ENCODE measurements around the gene BARX1. TPM values are rescaled to one million over a fixed set of nuclear protein-coding genes. Genes with fewer than 3 reads are reported as not detected.

BARX1 gene
- total and polyA plus RNA-seq, 2 experiments from 2014 or later: not detected

GRCh38 chr9:93948441-93949072 lies 6.6 kb downstream of the BARX1 start:
- Histone ChIP-seq H3F3A (ENCODE audit: insufficient read depth) (no peaks in the 10 kb centered on the region), H3K27me3 (replicated peaks; ENCODE audit: insufficient read depth) (peaks cover 88% of the 10 kb centered on the region), H3K36me3 (ENCODE audit: low read depth) (no peaks in the 10 kb centered on the region), H3K4me3 (no peak overlapping the region), H4K20me1 (ENCODE audit: insufficient read depth) (no peaks in the 10 kb centered on the region), H3K9me2 (ENCODE audit: insufficient read depth) (no peaks in the 10 kb centered on the region), H3K4me1 (ENCODE audit: insufficient read depth) (no peaks in the 10 kb centered on the region), H2AFZ (no peak overlapping the region), H3K27ac (no peak overlapping the region), H3K9me3 (ENCODE audit: low read depth) (no peaks in the 10 kb centered on the region), H3K9ac (no peak overlapping the region), H3K4me2 (ENCODE audit: unreplicated experiment) (no peak overlapping the region), H3K79me2 (ENCODE audit: insufficient read depth) (no peaks in the 10 kb centered on the region)
- in situ Hi-C loops (cut with MboI): no loop called here
- 8 to 9% methylated on average over 31 to 40 of the region's 40 CpGs for WGBS, 2 experiments (ENCODE audit: low coverage in 1 of 2, low lambda C conversion rate in 2 of 2, missing lambda C conversion rate in 2 of 2)
- TF ChIP-seq EZH2 (IDR thresholded peaks at IDR 0.05; ENCODE audit: insufficient read depth, poor library complexity, severe bottlenecking) (no peak), EZH2phosphoT487 (IDR thresholded peaks at IDR 0.05; ENCODE audit: insufficient read depth, low read depth) (no peak)
- no peak for DNase-seq

GRCh38 chr9:93947409-93948070 lies 7.6 kb downstream of the BARX1 start:
- H4K20me1 ChIP-seq (ENCODE audit: insufficient read depth): no peaks in the 10 kb centered on the region
- no peak for DNase-seq
- H3F3A ChIP-seq (ENCODE audit: insufficient read depth): no peaks in the 10 kb centered on the region
- H3K9me2 ChIP-seq (ENCODE audit: insufficient read depth): no peaks in the 10 kb centered on the region
- H3K27ac ChIP-seq: no peak overlapping the region
- H3K9me3 ChIP-seq (ENCODE audit: low read depth): no peaks in the 10 kb centered on the region
- no peak for TF ChIP-seq EZH2 (IDR thresholded peaks at IDR 0.05; ENCODE audit: insufficient read depth, poor library complexity, severe bottlenecking)
- no peaks in the 10 kb centered on the region for H3K79me2 ChIP-seq (ENCODE audit: insufficient read depth)
- H3K4me1 ChIP-seq (ENCODE audit: insufficient read depth): no peaks in the 10 kb centered on the region
- H3K4me2 ChIP-seq (ENCODE audit: unreplicated experiment): no peak overlapping the region
- H3K4me3 ChIP-seq: no peak overlapping the region
- H2AFZ ChIP-seq: no peak overlapping the region
- H3K9ac ChIP-seq: no peak overlapping the region
- peaks cover 87% of the 10 kb centered on the region for H3K27me3 ChIP-seq (replicated peaks; ENCODE audit: insufficient read depth)
- in situ Hi-C loops (cut with MboI): no loop called here
- 16 to 22% methylated on average over 13 of the region's 13 CpGs for WGBS, 2 experiments (ENCODE audit: low coverage in 1 of 2, low lambda C conversion rate in 2 of 2, missing lambda C conversion rate in 2 of 2)
- H3K36me3 ChIP-seq (ENCODE audit: low read depth): no peaks in the 10 kb centered on the region

GRCh38 chr9:93946338-93946712 lies 8.8 kb downstream of the BARX1 start:
- TF ChIP-seq EZH2phosphoT487 (IDR thresholded peaks at IDR 0.05; ENCODE audit: insufficient read depth, low read depth): no peak
- TF ChIP-seq EZH2 (IDR thresholded peaks at IDR 0.05; ENCODE audit: insufficient read depth, poor library complexity, severe bottlenecking): peak; percentile 26
- H3K4me2 ChIP-seq (ENCODE audit: unreplicated experiment): no peak overlapping the region

GRCh38 chr9:93945400-93946337 lies 9.5 kb downstream of the BARX1 start:
- no peak overlapping the region for H3K9ac ChIP-seq
- H3K27ac ChIP-seq: no peak overlapping the region
- H3K9me2 ChIP-seq (ENCODE audit: insufficient read depth): no peaks in the 10 kb centered on the region
- H3K4me2 ChIP-seq (ENCODE audit: unreplicated experiment): no peak overlapping the region
- no peaks in the 10 kb centered on the region for H3F3A ChIP-seq (ENCODE audit: insufficient read depth)
- no peaks in the 10 kb centered on the region for H3K79me2 ChIP-seq (ENCODE audit: insufficient read depth)
- no peaks in the 10 kb centered on the region for H4K20me1 ChIP-seq (ENCODE audit: insufficient read depth)
- no peaks in the 10 kb centered on the region for H3K9me3 ChIP-seq (ENCODE audit: low read depth)
- H3K36me3 ChIP-seq (ENCODE audit: low read depth): no peaks in the 10 kb centered on the region
- TF ChIP-seq EZH2 (IDR thresholded peaks at IDR 0.05; ENCODE audit: insufficient read depth, poor library complexity, severe bottlenecking) (peak; percentile 61), EZH2phosphoT487 (IDR thresholded peaks at IDR 0.05; ENCODE audit: insufficient read depth, low read depth) (no peak)
- H3K27me3 ChIP-seq (replicated peaks; ENCODE audit: insufficient read depth): peaks cover 81% of the 10 kb centered on the region
- DNase-seq: peak; percentile 19
- WGBS, 2 experiments (ENCODE audit: low coverage in 1 of 2, low lambda C conversion rate in 2 of 2, missing lambda C conversion rate in 2 of 2): 2 to 5% methylated on average over 38 to 50 of the region's 50 CpGs
- no peaks in the 10 kb centered on the region for H3K4me1 ChIP-seq (ENCODE audit: insufficient read depth)
- H3K4me3 ChIP-seq: no peak overlapping the region
- in situ Hi-C loops (cut with MboI): no loop called here
- H2AFZ ChIP-seq: peak overlapping the region; percentile 51; the same call in 1 of the 2 replicates

More at GRCh38 chr9:93946338-93946712, 8.8 kb downstream of the BARX1 start:
- no peak for DNase-seq
- Histone ChIP-seq H3K4me3 (no peak overlapping the region), H3K4me1 (ENCODE audit: insufficient read depth) (no peaks in the 10 kb centered on the region), H3K27ac (no peak overlapping the region), H3K9ac (no peak overlapping the region), H3K9me2 (ENCODE audit: insufficient read depth) (no peaks in the 10 kb centered on the region), H3K9me3 (ENCODE audit: low read depth) (no peaks in the 10 kb centered on the region), H4K20me1 (ENCODE audit: insufficient read depth) (no peaks in the 10 kb centered on the region), H3F3A (ENCODE audit: insufficient read depth) (no peaks in the 10 kb centered on the region), H3K79me2 (ENCODE audit: insufficient read depth) (no peaks in the 10 kb centered on the region), H2AFZ (0 out of 2 replicates have a peak overlapping the region, but pooled peaks have one; percentile 51), H3K36me3 (ENCODE audit: low read depth) (no peaks in the 10 kb centered on the region), H3K27me3 (replicated peaks; ENCODE audit: insufficient read depth) (peaks cover 87% of the 10 kb centered on the region)
- 1% methylated on average over 5 of the region's 5 CpGs for WGBS, 2 experiments (ENCODE audit: low coverage in 1 of 2, low lambda C conversion rate in 2 of 2, missing lambda C conversion rate in 2 of 2)
- in situ Hi-C loops (cut with MboI): no loop called here

Measured in GM23248 (cell line).